NCI-H187 treated with DMSO at 0.1 percent for 48 hours (cell line): ENCODE data around the gene SLC44A5.
"Not testable (repeated sequence)": the region's sequence is repeated elsewhere in the genome, so short reads cannot be mapped to it uniquely, and the experiment has no call there.

Experiments used
- DNase-seq: peaks from one replicate; lab custom pipeline; 2025; lab: John Stamatoyannopoulos, UW

The SLC44A5 gene

DNA sequence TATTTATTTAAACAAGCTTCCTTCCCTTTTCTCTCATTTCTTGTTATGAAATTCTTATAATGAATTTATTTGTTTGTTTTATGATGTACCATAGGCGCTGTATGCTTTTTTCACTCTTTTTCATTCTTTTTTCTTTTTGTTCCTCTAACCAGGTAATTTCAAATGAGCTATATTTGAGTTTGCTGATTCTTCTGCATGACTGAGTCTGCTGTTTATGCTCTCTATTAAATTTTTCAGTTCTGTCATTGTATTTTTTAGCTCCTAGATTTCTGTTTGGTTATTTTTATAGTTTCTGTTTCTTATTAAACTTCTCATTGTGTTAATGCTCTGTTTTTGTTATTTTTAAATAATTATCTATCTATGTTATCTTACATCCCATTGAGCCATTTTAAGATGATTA is 244.3 kb downstream of the SLC44A5 start:
- DNase-seq: no peak

DNA sequence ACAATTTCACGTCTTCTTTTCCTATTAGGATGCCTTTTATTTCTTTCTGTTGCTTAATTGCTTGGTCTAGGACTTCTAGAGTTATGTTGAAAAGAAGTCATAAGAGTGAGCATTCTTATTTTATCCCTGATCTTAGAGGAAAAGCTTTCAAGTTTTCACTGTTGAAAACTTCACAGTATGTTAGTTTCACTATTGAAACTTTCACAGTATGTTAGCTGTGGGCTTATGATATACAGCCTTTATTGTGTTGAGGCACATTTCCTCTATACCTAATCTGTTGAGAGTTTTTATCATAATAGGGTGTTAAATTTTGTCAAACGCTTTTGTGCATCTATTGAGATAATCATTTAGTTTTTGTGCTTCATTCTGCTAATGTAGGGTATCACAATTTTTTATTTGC is 249.7 kb downstream of the SLC44A5 start:
- no peak for DNase-seq

DNA sequence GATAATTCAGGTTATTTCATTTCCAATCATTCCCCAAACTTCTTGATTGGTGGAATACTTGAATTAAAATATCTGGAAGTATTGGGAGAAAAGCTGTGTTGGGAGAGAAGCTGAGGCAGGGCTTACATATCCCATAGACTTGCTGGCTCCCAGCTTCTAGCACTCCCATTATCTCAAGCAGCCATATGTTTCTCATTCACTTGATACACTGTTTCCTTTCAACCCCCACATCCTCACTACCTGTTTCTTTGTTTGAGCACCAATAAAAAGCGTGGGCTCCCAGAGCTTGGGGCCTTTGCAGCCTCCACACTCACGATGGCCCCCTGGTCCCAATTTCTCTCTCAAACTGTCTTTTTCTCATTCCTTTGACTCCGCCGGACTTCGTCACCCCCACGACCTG is 256.6 kb downstream of the SLC44A5 start:
- DNase-seq: not testable (repeated sequence)

DNA sequence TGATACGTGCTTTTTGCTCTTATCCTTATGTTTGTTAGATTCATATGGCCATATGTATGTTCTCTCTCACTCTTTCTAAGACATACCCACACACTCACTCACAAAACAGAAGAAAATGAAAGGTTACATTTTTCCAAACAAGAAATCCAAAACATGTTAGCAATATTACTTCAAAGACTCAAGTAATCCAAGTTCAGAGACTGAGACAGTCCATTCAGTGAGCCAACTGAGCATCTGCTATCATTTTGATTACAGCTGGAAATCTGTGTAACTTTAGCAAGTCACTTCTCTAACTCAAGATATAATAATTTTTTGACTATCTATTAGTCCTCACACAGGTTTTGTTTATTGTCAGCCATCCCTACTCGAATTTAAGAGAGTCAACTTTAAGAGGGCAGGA is 257.9 kb downstream of the SLC44A5 start:
- no peak for DNase-seq

DNA sequence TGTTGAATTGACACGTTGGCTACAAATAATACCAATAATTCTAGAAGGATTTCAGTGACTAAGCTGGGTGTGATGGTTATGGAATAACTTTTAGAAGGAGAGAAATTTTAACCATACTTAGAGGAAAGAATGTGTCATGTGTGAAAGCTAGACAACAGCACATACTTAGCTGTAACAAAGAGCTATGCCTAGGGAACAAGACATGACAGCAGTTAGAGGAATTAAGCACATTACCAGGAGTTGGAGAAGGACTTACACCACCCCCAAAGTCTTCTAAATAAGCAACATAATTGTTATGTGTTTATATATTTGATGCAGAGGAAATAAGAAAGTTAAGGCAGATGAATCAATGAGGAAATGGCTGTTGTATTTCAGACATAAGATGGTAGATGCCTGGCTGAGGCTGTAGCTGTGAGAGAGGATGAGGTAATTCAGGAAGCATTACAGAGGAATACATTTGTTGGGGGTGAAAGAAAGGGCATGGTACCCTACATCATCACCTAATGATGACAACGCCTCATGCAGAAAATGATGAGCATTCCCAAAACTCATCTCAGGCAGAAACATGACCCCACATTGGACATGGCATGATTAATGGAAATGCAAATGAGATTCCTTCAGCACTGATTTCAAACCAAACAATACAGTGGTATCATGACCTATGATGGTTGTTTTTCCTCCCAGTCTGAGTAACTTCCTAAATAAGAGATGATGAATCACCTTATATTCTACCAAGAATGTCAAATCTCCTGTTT is 265.2 kb downstream of the SLC44A5 start:
- no peak for DNase-seq

DNA sequence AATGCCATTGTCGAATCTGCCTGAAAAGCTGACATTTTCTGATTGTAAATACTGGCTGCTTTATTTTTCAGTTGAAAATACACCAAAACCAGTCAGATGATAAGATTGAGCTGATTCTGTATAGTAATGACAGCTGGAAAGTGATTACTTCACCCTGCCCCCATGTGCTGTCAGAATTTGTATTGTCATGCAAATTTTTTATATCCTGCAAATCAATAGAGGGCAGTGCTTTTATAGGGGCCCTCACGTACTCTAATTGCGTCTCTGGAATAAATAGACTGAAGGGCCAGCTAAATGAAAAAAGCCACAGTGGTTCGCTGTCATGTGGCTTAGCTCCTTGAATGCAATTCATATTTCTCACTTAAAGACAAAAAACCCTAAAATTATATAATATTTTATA is 268.1 kb downstream of the SLC44A5 start:
- no peak for DNase-seq

DNA sequence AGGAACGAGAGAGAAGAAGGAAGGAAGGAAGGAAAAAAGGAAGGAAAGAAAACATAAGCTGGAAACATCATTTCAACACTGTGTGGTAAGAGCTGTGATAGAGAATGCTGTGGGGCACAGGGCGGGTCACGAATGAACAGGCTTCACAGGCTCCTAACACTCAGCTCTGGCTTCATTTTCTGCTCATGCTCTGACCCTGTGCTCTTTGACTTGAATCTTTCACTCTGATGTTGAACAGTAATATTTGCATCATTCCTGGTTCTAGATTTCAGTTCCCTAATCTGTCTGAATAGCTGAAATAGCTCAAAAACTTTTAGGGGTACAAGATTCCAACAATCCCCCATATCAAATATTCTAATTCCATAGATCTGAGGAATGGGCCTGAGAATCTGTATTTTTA is 269.4 kb downstream of the SLC44A5 start:
- DNase-seq: no peak

DNA sequence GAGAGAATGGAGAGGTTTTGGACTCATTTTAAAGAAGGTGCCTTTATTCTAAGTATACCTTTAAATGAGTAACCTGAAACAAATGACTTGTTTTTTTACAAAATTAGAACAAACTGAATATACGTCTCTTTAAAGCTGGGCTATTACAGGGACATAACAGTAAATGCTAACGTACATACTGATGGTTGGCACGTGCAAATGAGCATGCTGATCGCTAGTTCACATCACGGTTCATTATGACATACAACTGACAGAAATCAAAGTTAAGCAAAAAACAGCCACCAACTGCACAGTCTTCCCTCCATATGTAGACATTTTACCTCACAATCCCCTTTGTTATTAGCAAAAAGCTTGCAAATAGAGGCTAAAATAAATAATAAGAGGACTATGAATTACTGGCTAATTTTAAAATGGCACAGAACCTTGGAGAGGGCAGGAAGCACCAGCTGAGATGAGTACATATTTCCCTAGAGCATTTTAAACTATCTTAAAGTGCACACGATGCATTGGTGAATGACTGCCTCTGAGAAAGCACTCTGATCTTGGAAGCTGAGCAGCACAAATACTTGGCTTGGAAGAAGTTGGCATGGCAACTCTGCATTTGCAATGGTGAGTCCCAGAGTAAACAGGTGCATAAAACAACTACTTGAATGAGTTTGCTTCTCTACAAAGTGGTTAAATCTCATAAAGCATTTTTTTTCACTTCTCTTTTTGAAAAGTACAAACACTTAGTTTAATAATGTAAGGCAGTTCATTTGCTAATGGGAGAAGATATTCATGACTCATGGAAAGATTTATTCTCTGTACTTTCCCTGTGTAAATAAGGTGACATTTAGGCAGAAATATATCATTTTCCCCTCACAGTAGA is 272.1 kb downstream of the SLC44A5 start:
- peak; percentile 46 for DNase-seq

DNA sequence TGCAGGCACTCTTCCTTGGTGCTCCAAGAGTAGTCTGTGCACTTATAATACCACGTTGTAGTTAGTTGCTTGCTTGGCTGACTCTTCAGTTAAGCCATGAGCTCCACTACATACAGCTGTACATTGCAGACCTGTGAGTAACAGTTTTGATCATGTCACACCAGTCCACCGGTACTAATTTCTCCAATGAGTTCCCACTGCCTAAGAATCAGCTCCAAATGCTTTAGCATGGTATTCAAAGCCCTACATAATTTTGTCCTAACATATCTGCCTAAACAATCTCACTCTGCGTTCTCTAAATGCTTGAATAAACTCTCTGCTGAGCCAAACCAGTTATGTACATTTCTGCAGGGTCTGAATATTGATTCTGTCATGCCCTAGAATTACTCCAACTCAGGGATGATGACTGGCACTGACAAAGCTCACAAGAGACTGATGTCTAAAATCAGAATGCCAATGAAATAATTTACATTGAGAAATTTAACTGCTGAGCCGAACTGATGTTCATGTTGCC is 276.0 kb downstream of the SLC44A5 start:
- DNase-seq: no peak

DNA sequence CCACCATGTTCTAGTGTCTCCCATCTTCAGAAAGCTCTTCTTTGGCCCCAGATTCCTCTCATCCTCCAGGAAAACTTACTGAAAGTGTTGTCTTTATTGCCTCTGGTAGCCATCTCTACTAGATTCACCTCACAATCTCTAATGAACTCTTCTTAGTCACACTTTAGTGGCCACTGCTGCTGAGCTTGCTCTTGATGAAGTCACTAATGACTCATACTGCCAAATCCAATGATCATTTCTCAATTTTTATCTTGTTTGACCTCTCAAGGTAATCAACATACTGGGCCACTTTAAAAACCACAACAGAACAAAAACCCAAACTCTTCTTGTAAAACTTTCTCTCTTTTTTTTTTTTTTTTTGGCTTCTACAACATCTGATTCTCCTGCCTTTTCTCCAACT is 280.3 kb downstream of the SLC44A5 start:
- DNase-seq: no peak

DNA sequence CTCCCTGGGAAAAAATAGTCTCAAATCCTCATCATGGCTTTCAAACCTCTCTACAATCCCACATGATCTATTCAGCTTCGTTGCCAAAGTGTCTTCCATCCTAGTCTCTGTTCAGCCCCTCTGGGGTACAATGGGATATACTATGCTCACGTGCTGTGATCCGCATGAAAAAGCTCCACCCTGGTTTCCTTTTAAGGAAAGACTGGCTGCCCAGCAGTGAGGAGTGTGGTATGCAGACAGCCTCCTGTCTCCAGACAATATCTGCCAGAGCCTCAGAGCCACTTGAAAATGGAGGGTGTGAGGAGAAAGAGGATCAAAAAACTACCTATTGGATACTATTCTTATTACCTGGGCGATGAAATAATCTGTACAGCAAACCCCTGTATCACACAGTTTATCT is 282.2 kb downstream of the SLC44A5 start:
- no peak for DNase-seq

DNA sequence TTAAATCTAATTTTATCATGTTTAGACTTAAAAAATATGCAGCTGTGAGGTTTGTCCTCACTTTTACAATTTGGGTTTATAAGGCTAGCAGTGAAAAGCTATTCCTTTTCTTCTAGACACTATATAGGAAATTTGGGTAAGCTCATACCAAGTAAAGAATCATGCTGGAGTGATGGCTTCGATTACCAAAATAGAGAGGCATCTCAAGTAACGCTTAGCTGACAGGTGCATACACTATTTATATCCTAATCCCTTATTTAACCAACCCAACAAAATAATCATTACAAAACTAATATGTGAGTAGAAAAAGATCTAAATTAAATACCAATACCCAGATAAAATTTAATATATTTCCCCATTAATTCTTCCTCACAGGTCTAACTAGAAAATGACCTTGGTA is 283.5 kb downstream of the SLC44A5 start:
- DNase-seq: no peak

DNA sequence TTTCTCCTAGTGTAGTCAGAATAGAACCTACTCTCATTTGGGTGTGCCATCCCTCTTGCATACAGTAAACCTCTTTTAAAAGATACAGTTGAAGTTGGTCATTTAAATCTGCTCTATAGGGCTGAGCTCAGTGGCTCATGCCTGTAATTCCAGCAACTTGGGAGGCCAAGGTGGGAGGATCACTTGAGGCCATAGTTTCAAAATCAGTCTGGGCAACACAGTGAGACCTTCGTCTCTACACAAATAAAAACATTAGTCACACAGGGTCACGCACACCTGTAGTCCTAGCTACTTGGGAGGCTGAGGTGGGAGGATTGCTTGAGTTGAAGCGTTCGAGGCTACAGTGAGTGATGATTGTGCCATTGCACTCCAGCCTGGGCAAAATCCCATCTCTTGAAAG is 292.9 kb downstream of the SLC44A5 start:
- DNase-seq: no peak

DNA sequence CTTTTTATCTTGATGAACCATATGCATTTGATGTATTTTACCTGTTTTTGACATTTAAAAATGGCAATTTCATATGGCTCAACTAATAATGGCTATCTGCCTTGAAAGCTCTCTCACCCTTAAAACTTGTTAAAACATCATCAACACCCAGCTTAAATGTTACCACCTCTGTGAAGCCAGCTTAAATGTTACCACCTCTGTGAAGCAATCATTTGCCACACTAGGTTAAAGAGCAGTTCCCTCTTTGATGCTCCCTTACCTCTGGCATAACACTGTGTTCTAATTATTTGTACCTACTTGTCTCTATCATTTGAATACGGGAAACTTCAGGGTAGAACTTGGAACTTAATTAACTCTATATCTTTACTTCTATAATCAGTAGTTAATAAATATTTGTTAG is 294.7 kb downstream of the SLC44A5 start:
- DNase-seq: no peak

DNA sequence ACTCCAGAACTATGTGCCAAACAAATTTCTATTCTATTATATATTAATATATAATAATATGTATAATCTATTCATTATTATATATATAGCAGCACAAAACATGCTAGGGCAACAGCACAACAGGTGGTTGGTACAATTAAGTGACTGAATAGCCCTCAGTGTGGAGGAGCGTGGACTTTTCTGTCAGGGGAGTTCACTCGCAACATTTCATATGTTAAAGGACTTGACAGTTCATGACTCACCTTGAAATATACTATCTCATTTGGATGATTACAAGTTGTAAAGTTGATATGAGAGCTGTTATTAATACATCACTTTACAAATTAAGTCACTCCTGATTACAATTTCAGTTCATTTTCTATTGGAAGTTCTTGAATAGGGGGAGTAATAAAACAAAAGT is 298.3 kb downstream of the SLC44A5 start:
- DNase-seq: no peak

DNA sequence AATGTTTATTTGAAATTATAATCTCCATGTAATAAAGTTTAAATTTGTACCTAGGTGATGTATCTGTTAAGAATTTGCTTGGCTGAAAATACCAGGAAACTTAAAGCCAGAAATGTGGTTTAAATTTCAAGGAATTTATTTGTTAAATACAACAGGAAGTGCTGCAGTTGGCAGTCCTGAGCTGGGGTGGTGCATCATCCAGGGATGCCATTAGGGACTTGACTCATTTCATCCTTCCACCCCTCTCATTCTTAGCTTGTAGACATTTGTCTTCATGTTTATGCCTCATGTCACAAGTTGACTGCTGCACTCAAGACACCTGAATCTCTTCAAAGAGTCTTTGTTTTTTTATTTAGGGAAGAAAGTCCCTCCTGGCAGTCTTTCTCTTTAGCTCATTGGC is 300.8 kb downstream of the SLC44A5 start:
- no peak for DNase-seq

DNA sequence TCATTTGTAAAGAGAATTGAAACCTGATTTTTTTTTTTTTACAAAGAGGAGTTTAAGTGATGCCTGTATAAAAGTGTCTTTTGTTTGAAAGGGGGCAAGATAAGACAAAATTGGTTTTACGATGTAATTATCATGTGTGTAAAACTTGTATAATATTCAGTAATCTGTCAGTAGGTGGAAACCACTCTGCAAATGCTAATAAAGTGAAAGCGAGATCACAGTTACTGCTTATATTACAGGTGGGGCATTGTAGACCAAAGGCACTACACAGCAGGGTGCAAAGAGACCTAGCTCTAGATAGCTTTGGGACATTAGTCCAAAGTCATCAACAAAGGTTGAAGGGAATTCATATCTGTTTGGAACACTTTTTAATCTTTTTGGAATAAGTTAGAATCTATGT is 302.5 kb downstream of the SLC44A5 start:
- DNase-seq: no peak

DNA sequence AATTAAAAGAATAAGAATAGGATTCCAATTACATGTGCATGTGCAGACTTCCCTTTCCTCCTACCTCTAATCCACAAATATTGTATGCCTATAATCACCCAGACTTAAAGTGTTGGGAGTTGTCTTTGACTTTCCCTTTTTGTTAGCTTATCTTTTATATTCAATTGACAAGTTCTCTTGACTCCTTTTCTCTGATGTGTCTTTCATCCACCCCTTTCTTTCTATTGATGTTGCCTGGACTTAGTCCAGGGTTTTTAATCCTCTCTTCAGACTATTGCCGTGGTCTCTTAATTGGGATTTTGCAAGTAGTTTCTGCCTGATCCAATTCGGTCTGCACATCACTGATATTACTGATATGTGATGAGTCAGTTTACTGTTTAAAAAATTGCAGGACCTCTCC is 305.9 kb downstream of the SLC44A5 start:
- no peak for DNase-seq

DNA sequence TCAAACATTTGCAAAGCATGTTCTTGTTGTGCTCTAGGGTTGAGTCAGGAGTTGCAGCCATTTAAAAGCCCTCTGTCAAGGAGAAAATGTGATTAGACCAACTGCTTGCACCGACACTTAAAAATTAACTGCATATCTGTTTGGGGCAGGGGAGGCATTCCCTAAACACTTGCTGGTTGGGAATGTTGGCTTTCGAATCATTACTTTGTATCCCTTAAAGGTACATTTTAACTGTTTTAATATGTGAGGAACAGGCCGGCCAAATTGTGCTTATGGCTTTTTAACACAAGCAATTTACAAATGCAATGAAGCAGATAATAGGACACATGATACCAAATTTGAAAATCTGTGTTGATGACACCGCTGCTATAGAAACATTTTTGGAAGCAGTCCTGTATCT is 317.6 kb downstream of the SLC44A5 start:
- DNase-seq: no peak

DNA sequence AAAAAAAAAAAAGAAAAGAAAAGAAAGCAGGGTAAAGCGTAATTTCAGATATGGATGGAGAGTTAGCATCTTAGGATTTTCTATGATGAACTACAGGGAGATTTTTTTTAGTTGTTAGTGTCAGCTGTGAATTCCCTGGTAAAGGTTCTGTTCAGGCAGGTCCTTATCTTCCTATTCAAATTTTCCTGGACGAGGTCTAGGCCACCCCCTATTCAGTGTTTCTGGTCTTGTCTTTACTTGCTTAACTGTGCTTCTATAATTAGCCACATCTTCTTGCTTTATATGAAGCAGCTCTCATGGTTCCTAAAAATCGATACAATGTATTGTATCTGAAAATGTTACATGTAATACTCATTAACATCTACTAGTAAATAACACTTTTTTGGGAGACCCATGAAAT is 318.9 kb downstream of the SLC44A5 start:
- no peak for DNase-seq

DNA sequence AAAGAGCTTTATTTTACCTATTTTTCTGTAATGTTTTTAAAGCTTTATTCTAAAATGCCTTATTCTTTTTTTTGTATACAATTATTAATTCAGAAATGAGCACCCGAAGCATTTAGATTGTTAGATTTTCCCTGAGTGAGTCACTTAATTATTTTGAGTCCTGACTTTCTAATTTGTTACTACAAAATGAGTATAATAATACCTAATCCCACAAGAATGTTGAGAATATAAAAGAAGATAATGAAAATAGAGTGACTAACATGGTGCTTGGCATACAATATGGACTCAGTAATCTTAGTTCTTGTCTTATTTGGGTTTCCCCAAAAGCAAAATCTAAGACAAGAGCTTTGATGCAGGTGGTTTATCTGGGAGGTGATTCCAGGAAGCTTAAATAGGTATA is 334.5 kb downstream of the SLC44A5 start:
- no peak for DNase-seq

DNA sequence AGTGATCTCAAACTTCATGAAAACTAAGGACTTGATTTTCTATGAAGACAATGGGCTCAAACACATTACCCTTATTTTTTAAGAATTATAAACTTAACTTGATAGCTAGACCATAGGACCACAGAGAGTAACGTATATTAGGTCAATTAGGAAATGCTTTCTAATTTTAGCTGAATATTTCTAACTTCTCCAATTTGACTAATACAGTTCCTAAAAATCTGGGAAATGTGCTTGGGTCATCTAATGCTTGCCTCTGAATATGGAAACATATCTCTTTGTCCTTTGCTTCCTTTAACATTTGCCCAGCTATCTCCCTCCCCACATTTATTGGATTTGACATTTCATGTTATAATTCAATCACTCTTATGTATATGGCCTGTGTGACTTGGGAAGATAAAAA is 335.3 kb downstream of the SLC44A5 start:
- DNase-seq: no peak

DNA sequence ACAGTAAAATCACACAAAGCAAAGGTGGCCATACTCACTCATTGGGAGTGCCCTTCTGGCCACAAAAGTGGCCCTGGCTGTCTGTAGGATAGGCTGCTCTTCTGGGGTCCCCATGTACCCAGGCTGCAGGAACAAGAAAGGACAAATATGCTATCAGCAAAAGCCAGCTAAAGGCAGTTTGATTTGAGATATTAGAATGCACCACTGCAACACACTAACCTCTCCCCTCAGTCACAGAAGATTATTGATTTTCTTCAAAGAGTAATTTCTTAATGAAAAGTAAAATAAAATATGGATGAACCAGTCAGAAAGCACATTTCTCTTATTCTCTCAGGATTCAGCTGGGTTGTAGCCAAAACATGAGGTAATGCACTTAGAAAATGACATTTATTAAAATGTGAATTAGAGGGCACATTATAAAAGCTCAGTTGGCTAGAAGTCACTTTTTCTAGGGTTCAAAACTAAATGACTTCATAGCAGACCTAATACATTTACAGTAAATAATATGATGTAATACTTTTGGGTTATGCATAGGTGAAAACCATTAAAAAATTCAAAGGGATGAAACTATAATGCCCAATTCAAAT is 335.9 kb downstream of the SLC44A5 start:
- DNase-seq: no peak
